ENCODE data around the gene CDK14.

Gene CDK14

DNA sequence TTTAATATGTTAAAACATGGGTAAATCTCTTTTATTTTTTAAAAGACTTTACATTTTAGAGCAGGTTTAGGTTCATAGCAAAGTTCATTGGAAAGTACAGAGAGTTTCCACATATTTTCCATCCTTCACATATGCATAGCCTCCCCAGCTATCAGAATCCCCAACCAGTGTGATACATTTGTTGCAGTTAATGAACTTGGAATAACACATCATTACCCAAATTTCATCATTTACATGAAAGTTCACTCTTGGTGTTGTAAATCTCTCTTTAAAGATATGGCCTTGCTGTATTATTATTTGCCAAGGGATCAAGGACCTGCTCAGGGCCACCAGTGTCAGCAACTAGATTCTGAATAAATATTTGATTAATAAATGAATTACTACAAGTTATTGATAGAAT is 263.4 kb downstream of the CDK14 start:
- Histone ChIP-seq H3K36me3 (no peaks in the 10 kb centered on the region), H3K4me3 (ENCODE audit: low read depth, low read length) (no peak overlapping the region), H3K9me3 (no peaks in the 10 kb centered on the region), H3K27me3 (no peaks in the 10 kb centered on the region), H3K4me1 (no peaks in the 10 kb centered on the region)
- no peak for DNase-seq
- TF ChIP-seq, protein P1, sequence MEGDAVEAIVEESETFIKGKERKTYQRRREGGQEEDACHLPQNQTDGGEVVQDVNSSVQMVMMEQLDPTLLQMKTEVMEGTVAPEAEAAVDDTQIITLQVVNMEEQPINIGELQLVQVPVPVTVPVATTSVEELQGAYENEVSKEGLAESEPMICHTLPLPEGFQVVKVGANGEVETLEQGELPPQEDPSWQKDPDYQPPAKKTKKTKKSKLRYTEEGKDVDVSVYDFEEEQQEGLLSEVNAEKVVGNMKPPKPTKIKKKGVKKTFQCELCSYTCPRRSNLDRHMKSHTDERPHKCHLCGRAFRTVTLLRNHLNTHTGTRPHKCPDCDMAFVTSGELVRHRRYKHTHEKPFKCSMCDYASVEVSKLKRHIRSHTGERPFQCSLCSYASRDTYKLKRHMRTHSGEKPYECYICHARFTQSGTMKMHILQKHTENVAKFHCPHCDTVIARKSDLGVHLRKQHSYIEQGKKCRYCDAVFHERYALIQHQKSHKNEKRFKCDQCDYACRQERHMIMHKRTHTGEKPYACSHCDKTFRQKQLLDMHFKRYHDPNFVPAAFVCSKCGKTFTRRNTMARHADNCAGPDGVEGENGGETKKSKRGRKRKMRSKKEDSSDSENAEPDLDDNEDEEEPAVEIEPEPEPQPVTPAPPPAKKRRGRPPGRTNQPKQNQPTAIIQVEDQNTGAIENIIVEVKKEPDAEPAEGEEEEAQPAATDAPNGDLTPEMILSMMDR (IDR thresholded peaks at IDR 0.05; ENCODE audit: low read depth, low read length): no peak

DNA sequence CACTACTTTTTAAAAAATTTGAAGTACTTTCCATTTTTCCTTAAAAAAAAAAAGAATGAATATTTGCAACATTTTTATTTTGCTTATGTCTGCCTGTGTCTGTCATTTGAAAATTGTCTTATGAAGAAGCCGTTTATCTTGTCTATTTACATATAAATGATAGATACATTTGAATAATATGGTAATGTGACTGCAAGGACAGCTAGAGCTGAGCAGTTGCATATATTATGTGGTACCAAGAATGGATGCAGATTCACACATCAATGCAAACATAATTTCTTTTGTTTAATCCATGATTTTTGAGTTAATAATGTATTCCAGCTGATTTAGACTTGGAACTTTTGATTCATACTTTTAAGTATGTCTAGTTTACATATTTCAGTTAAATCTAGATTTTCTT is 268.0 kb downstream of the CDK14 start:
- Histone ChIP-seq H3K36me3 (no peaks in the 10 kb centered on the region), H3K4me3 (ENCODE audit: low read depth, low read length) (no peak overlapping the region), H3K4me1 (no peaks in the 10 kb centered on the region), H3K27me3 (no peaks in the 10 kb centered on the region), H3K9me3 (no peaks in the 10 kb centered on the region; the same call in 1 of the 2 replicates)
- DNase-seq: no peak
- TF ChIP-seq, protein P1 (IDR thresholded peaks at IDR 0.05; ENCODE audit: low read depth, low read length): no peak

DNA sequence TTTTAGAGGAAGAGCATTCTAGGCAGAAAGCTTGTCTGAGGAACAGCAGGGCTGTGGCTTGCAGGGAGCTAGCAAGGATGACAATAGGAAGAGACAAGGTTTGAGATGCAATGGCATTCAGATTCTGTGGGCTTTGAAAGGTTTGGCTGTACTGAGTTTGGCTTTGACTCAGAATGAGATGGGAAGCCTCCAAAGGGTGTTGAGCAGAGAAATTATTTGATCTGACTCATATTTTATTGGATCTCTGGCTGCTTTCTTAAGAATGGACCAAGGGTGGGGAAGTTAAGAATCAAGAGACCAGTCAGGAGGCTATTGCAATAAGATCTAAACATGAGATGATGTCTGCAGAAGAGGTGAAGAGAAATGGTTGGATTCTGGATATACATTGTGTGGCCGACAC is 273.2 kb downstream of the CDK14 start:
- Histone ChIP-seq H3K36me3 (no peaks in the 10 kb centered on the region), H3K4me3 (ENCODE audit: low read depth, low read length) (no peak overlapping the region)

DNA sequence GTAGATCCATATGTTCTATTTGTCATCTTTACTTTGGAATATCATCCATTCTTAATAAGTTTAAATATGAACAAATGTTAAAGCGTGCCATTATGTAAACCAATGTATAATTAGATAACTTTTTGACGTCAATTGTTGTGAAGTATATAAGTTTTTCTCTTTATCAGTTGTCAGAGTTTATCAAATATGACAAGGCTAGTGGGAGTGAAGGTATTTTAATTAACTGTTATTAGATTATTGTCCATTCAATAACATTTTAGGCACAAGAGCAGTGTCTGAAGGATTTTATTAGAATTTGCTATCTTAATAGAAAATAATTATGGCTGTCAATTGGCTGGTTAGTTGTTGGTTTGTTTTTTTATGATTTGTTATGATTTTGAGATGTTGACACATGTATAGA is 280.6 kb downstream of the CDK14 start:
- Histone ChIP-seq H3K4me3 (ENCODE audit: low read depth, low read length) (no peak overlapping the region), H3K4me1 (no peaks in the 10 kb centered on the region), H3K9me3 (no peaks in the 10 kb centered on the region), H3K27me3 (no peaks in the 10 kb centered on the region), H3K36me3 (no peaks in the 10 kb centered on the region)
- DNase-seq: no peak
- TF ChIP-seq, protein P1 (IDR thresholded peaks at IDR 0.05; ENCODE audit: low read depth, low read length): no peak

More for the DNA sequence above, 273.2 kb downstream of the CDK14 start:
- H3K27me3 ChIP-seq: no peaks in the 10 kb centered on the region
- no peaks in the 10 kb centered on the region; the same call in 1 of the 2 replicates for H3K9me3 ChIP-seq
- no peak for DNase-seq
- no peaks in the 10 kb centered on the region for H3K4me1 ChIP-seq
- TF ChIP-seq, protein P1 (IDR thresholded peaks at IDR 0.05; ENCODE audit: low read depth, low read length): no peak

DNA sequence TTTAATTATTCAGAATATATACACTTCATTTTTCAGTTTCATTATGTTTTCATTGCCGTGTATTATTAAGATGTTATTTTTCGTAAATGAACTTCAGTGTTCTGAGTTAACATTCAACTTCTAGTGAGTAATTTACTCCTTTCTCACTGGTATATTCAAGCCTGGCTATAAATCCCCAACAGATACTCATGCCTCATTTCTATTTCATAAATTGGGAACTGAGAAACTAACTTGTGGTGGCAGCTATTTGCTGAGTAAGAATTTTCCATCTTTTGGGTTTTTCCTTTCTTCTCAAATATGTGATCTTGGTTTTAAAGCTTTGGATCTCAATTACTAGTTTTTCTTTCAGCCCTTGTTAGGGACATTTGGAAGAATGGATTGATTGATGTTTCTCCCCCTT is 281.1 kb downstream of the CDK14 start:
- Histone ChIP-seq H3K9me3 (no peaks in the 10 kb centered on the region), H3K27me3 (no peaks in the 10 kb centered on the region), H3K36me3 (no peaks in the 10 kb centered on the region), H3K4me3 (ENCODE audit: low read depth, low read length) (no peak overlapping the region), H3K4me1 (no peaks in the 10 kb centered on the region)
- TF ChIP-seq, protein P1 (IDR thresholded peaks at IDR 0.05; ENCODE audit: low read depth, low read length): no peak
- no peak for DNase-seq

DNA sequence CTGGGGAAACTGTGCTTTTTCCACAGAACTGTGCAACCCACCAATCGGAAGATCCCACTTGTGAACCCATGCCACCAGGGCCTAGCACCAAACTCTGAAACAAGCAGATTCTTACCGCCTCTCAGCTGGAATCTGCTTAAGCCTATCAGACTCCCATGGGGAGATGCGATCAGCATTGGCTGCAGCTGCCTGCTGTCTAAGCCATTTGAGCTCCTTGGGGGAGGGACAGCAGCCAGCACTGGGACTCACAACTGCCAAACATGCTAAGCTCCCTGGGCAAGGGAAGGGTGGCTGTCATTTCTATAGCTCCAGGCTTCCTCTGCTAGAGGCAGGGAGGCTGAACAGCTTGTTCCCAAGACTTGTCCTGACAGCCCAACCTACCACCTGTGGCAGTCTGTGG is 283.8 kb downstream of the CDK14 start:
- H3K27me3 ChIP-seq: no peaks in the 10 kb centered on the region
- no peaks in the 10 kb centered on the region for H3K9me3 ChIP-seq
- no peak for DNase-seq
- no peak overlapping the region for H3K4me3 ChIP-seq (ENCODE audit: low read depth, low read length)
- H3K36me3 ChIP-seq: no peaks in the 10 kb centered on the region
- H3K4me1 ChIP-seq: no peaks in the 10 kb centered on the region
- TF ChIP-seq, protein P1 (IDR thresholded peaks at IDR 0.05; ENCODE audit: low read depth, low read length): no peak

Data from BE2C (cell line).